ENCODE results near the gene SPATA20. TPM values are rescaled to one million over a fixed set of nuclear protein-coding genes. Genes with fewer than 3 reads are reported as not detected.

The SPATA20 gene
- total RNA-seq, 2 experiments from 2014 or later: 29.9 to 35.2 TPM

GRCh38 chr17:50559674-50560184, 12.8 kb downstream of the SPATA20 start:
- peaks cover 18% of the 10 kb centered on the region for H3K4me1 Mint-ChIP-seq
- peak overlapping the region; percentile 53 for H3K4me3 Mint-ChIP-seq
- ATAC-seq (peak; percentile 40), DNase-seq (peak; percentile 63)
- H3K27ac Mint-ChIP-seq: no peak overlapping the region
- peaks cover 57% of the 10 kb centered on the region for H3K27me3 Mint-ChIP-seq
- no peaks in the 10 kb centered on the region for H3K9me3 Mint-ChIP-seq (ENCODE audit: low read depth)
- CTCF ChIA-PET: interaction anchor here (1.0 to 1.2 kb wide), 3 partner anchors 55 to 80 kb away, joined by 3 read pairs; no protein-coding TSS in a partner anchor
- H3K36me3 Mint-ChIP-seq: no peaks in the 10 kb centered on the region

- no peak within 1 kb of the TSS for H3K27ac Mint-ChIP-seq
- no peaks in the 10 kb centered on the region for H3K36me3 Mint-ChIP-seq
- CTCF ChIA-PET: interaction anchor here (1.0 to 1.7 kb wide), 7 partner anchors 13 to 163 kb away, joined by 3 to 8 read pairs (median 3); partner anchors contain the start of genes LRRC59 and SPATA20
- H3K9me3 Mint-ChIP-seq (ENCODE audit: low read depth): no peaks in the 10 kb centered on the region
- peaks cover 63% of the 10 kb centered on the region for H3K27me3 Mint-ChIP-seq
- DNase-seq (peak; percentile 89), ATAC-seq (peak; percentile 94)
- peaks cover 18% of the 10 kb centered on the region for H3K4me1 Mint-ChIP-seq
- H3K4me3 Mint-ChIP-seq: peak within 1 kb of the TSS; percentile 53
These were observed 13.3 kb downstream of the SPATA20 start, which contains the start of gene CACNA1G for GRCh38 chr17:50560185-50560824. Gene CACNA1G, plus strand, starts transcription at chr17:50560715. Its CDS starts 745 bp downstream, at chr17:50561460.

- Mint-ChIP-seq H3K36me3 (no peaks in the 10 kb centered on the region), H3K9me3 (ENCODE audit: low read depth) (no peaks in the 10 kb centered on the region), H3K4me1 (peaks cover 18% of the 10 kb centered on the region), H3K27me3 (peaks cover 69% of the 10 kb centered on the region), H3K4me3 (no peak overlapping the region), H3K27ac (no peak overlapping the region)
- ATAC-seq (no peak), DNase-seq (no peak)
- CTCF ChIA-PET: interaction anchor here (1.0 to 1.7 kb wide), 5 partner anchors 14 to 164 kb away, joined by 3 to 8 read pairs (median 3); partner anchors contain the start of genes LRRC59 and SPATA20
These were observed 14.2 kb downstream of the SPATA20 start for GRCh38 chr17:50560931-50561745.

- Mint-ChIP-seq H3K9me3 (ENCODE audit: low read depth) (no peaks in the 10 kb centered on the region), H3K27ac (no peak overlapping the region), H3K4me3 (no peak overlapping the region), H3K36me3 (no peaks in the 10 kb centered on the region), H3K27me3 (peaks cover 75% of the 10 kb centered on the region), H3K4me1 (peaks cover 18% of the 10 kb centered on the region)
- CTCF ChIA-PET: interaction anchor here (0.8 to 1.7 kb wide), 5 partner anchors 12 to 164 kb away, joined by 3 to 8 read pairs (median 4); partner anchors contain the start of genes LRRC59 and SPATA20
- DNase-seq: no peak
- ATAC-seq: no peak
These were observed 14.8 kb downstream of the SPATA20 start for GRCh38 chr17:50561746-50562141.

GRCh38 chr17:50562242-50563091, 15.5 kb downstream of the SPATA20 start:
- peak overlapping the region; percentile 21 for H3K4me3 Mint-ChIP-seq
- CTCF ChIA-PET: interaction anchor here (0.6 to 1.4 kb wide), 4 partner anchors 13 to 143 kb away, joined by 3 to 4 read pairs (median 4); no protein-coding TSS in a partner anchor
- ATAC-seq (no peak), DNase-seq (no peak)
- H3K27me3 Mint-ChIP-seq: peaks cover 77% of the 10 kb centered on the region
- H3K36me3 Mint-ChIP-seq: no peaks in the 10 kb centered on the region
- peaks cover 18% of the 10 kb centered on the region for H3K4me1 Mint-ChIP-seq
- no peaks in the 10 kb centered on the region for H3K9me3 Mint-ChIP-seq (ENCODE audit: low read depth)
- H3K27ac Mint-ChIP-seq: no peak overlapping the region

GRCh38 chr17:50563092-50563511, 16.1 kb downstream of the SPATA20 start:
- ATAC-seq: no peak
- Mint-ChIP-seq H3K4me3 (no peak overlapping the region), H3K27me3 (peaks cover 77% of the 10 kb centered on the region), H3K9me3 (ENCODE audit: low read depth) (no peaks in the 10 kb centered on the region), H3K36me3 (no peaks in the 10 kb centered on the region), H3K4me1 (peaks cover 18% of the 10 kb centered on the region), H3K27ac (no peak overlapping the region)
- DNase-seq: no peak
- CTCF ChIA-PET: interaction anchor here (0.6 to 1.4 kb wide), 2 partner anchors 23 to 142 kb away, joined by 3 to 4 read pairs; no protein-coding TSS in a partner anchor

- no peak for DNase-seq
These were observed 17.9 kb downstream of the SPATA20 start for GRCh38 chr17:50564916-50565315.

GRCh38 chr17:50565402-50566350, 18.7 kb downstream of the SPATA20 start:
- Mint-ChIP-seq H3K36me3 (no peaks in the 10 kb centered on the region), H3K4me1 (peaks cover 4% of the 10 kb centered on the region), H3K9me3 (ENCODE audit: low read depth) (no peaks in the 10 kb centered on the region), H3K27me3 (peaks cover 58% of the 10 kb centered on the region), H3K27ac (no peak overlapping the region), H3K4me3 (no peak overlapping the region)
- CTCF ChIA-PET: no interaction called here
- DNase-seq: no peak
- no peak for ATAC-seq

More at GRCh38 chr17:50564916-50565315, 17.9 kb downstream of the SPATA20 start:
- H3K27ac Mint-ChIP-seq: no peak overlapping the region
- CTCF ChIA-PET: no interaction called here
- ATAC-seq: no peak
- H3K36me3 Mint-ChIP-seq: no peaks in the 10 kb centered on the region
- H3K4me3 Mint-ChIP-seq: no peak overlapping the region
- peaks cover 61% of the 10 kb centered on the region for H3K27me3 Mint-ChIP-seq
- H3K4me1 Mint-ChIP-seq: peaks cover 7% of the 10 kb centered on the region
- H3K9me3 Mint-ChIP-seq (ENCODE audit: low read depth): no peaks in the 10 kb centered on the region

- Mint-ChIP-seq H3K27me3 (peaks cover 60% of the 10 kb centered on the region), H3K36me3 (no peaks in the 10 kb centered on the region), H3K27ac (no peak overlapping the region), H3K4me3 (no peak overlapping the region), H3K4me1 (peaks cover 4% of the 10 kb centered on the region), H3K9me3 (ENCODE audit: low read depth) (no peaks in the 10 kb centered on the region)
- ATAC-seq (no peak), DNase-seq (no peak)
- CTCF ChIA-PET: no interaction called here
These were observed 19.9 kb downstream of the SPATA20 start for GRCh38 chr17:50566886-50567285.

- CTCF ChIA-PET: no interaction called here
- ATAC-seq: no peak
- no peak overlapping the region for H3K27ac Mint-ChIP-seq
- no peak for DNase-seq
- peaks cover 45% of the 10 kb centered on the region for H3K27me3 Mint-ChIP-seq
- H3K36me3 Mint-ChIP-seq: no peaks in the 10 kb centered on the region
- no peak overlapping the region for H3K4me3 Mint-ChIP-seq
- no peaks in the 10 kb centered on the region for H3K9me3 Mint-ChIP-seq (ENCODE audit: low read depth)
- H3K4me1 Mint-ChIP-seq: no peaks in the 10 kb centered on the region
These were observed 21.7 kb downstream of the SPATA20 start for GRCh38 chr17:50568659-50569058.

DNA sequence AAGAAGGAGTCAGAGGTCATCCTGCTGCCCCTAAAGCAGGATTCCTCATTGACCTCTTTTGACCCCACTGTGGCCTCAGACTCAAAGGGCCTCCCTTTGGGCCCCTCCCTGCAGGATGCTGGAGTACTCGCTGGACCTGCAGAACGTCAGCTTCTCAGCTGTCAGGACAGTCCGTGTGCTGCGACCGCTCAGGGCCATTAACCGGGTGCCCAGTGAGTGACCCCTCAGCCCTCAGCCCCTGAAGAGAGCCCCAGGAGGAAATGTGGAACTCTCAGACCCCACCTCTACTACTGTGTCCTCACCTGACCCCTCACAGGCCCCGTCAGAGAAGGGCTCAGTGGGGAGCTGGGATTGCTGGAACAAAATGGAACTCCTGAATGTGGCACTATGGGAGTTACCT, 22.6 kb downstream of the SPATA20 start:
- no peak overlapping the region for H3K4me3 Mint-ChIP-seq
- no peak overlapping the region for H3K27ac Mint-ChIP-seq
- ATAC-seq: no peak
- no peaks in the 10 kb centered on the region for H3K9me3 Mint-ChIP-seq (ENCODE audit: low read depth)
- no peaks in the 10 kb centered on the region for H3K4me1 Mint-ChIP-seq
- H3K36me3 Mint-ChIP-seq: no peaks in the 10 kb centered on the region
- no peak for DNase-seq
- peaks cover 37% of the 10 kb centered on the region for H3K27me3 Mint-ChIP-seq
- CTCF ChIA-PET: no interaction called here

DNA sequence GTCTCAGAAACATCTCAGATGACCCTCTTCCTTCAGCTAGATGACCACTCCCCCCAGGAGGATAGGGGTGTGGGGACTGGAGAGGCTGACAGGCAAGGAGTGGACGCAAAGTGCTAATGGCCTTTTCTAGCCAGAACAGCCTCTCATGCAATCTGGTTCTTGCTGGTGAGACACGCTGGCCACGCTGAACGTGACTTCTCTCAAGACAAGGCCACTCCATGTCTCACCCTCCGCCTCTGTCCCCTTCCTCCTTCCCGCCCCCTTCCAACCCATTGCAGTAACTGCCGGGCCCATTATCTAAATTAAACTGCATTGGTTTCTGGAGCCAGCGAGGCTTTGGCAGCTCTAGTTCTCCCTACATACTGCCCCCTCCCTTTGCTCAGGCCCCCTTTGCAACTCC, 23.1 kb downstream of the SPATA20 start:
- CTCF ChIA-PET: no interaction called here
- DNase-seq (no peak), ATAC-seq (no peak)
- no peak overlapping the region for H3K27ac Mint-ChIP-seq
- no peak overlapping the region for H3K4me3 Mint-ChIP-seq
- H3K27me3 Mint-ChIP-seq: peaks cover 33% of the 10 kb centered on the region
- no peaks in the 10 kb centered on the region for H3K4me1 Mint-ChIP-seq
- no peaks in the 10 kb centered on the region for H3K9me3 Mint-ChIP-seq (ENCODE audit: low read depth)
- no peaks in the 10 kb centered on the region for H3K36me3 Mint-ChIP-seq

Data from activated CD8-positive, alpha-beta memory T cell treated with anti-CD3 and anti-CD28 coated beads, Interleukin-2, amount 10 ng/mL, durations not matched to agents 7 days and 5 days (primary cell).